ENCODE measurements around the gene UNC5B. TPM values are rescaled to one million over a fixed set of nuclear protein-coding genes. Genes with fewer than 3 reads are reported as not detected.

Gene UNC5B
- total RNA-seq, 1 experiment from 2014 or later, result 22.0 TPM

- Histone ChIP-seq H3K4me2 (ENCODE audit: low read length) (no peak overlapping the region), H3K27ac (ENCODE audit: low read depth, low read length) (no peak overlapping the region), H4K20me1 (ENCODE audit: insufficient read depth) (no peaks in the 10 kb centered on the region), H3K4me1 (ENCODE audit: control insufficient read depth in 1 of 2, insufficient read depth in 2 of 2, low read length in 2 of 2) (peaks cover 32 to 45% of the 10 kb centered on the region in 2 experiments), H3K36me3 (ENCODE audit: control insufficient read depth in 1 of 2, insufficient read depth in 2 of 2, low read length in 2 of 2) (no peaks in the 10 kb centered on the region), H3K9ac (ENCODE audit: low read length) (no peak overlapping the region), H3K9me3 (ENCODE audit: control insufficient read depth in 1 of 2, insufficient read depth in 1 of 2, low read depth in 1 of 2, low read length in 2 of 2) (no peaks in the 10 kb centered on the region), H3K9me2 (ENCODE audit: insufficient read depth) (no peaks in the 10 kb centered on the region), H2AFZ (ENCODE audit: low read depth, low read length, poor library complexity, severe bottlenecking) (no peak overlapping the region), H3K79me2 (ENCODE audit: insufficient read depth, low read length) (no peaks in the 10 kb centered on the region), H3K27me3 (ENCODE audit: insufficient read depth, low read length) (no peaks in the 10 kb centered on the region), H3K4me3 (replicated peaks in 1 of 2; ENCODE audit: low read depth in 1 of 2, low read length in 2 of 2) (no peak overlapping the region)
- DNase-seq (ENCODE audit: low read depth, low spot score) (no peak), ATAC-seq (no peak)
- RAD21 ChIA-PET (ENCODE audit: low non-redundant PET in 1 of 2, low total read pairs in 2 of 2, uncharacterized antibody in 2 of 2, unreplicated experiment in 2 of 2), result no interaction called here
- TF ChIP-seq EZH2phosphoT487 (IDR thresholded peaks at IDR 0.05; ENCODE audit: borderline replicate concordance) (no peak), TCF7L2 (IDR thresholded peaks at IDR 0.05; ENCODE audit: borderline replicate concordance, extremely low read depth, insufficient read depth, insufficient read length) (no peak), YY1 (IDR thresholded peaks at IDR 0.05; ENCODE audit: extremely low read depth, insufficient replicate concordance, low read depth, low read length) (no peak), JUND (IDR thresholded peaks at IDR 0.05) (no peak), ELF1 (IDR thresholded peaks at IDR 0.05; ENCODE audit: borderline replicate concordance, low read depth) (no peak), EGR1 (IDR thresholded peaks at IDR 0.05; ENCODE audit: low read depth) (no peak), CEBPB (IDR thresholded peaks at IDR 0.05; ENCODE audit: low read depth) (no peak), CBX3 (IDR thresholded peaks at IDR 0.05; ENCODE audit: low read depth) (no peak), POLR2AphosphoS5 (IDR thresholded peaks at IDR 0.05; ENCODE audit: low read depth, low read length) (no peak), CTCF (IDR thresholded peaks at IDR 0.05 in 2 of 3, conservative IDR thresholded peaks at IDR 0.05 in 1 of 3; ENCODE audit: borderline replicate concordance in 1 of 3, insufficient read depth in 1 of 3, low read depth in 2 of 3, low read length in 2 of 3) (no peak), ZNF274 (IDR thresholded peaks at IDR 0.05; ENCODE audit: low read depth, low read length) (no peak), SIN3A (IDR thresholded peaks at IDR 0.05; ENCODE audit: low read depth) (no peak), ZFX (IDR thresholded peaks at IDR 0.05) (no peak), REST (IDR thresholded peaks at IDR 0.05; ENCODE audit: low read depth) (no peak), SP1 (IDR thresholded peaks at IDR 0.05; ENCODE audit: low read depth) (no peak)
- TF ChIP-seq, protein P1, sequence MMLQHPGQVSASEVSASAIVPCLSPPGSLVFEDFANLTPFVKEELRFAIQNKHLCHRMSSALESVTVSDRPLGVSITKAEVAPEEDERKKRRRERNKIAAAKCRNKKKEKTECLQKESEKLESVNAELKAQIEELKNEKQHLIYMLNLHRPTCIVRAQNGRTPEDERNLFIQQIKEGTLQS (IDR thresholded peaks at IDR 0.05), result no peak
- TF ChIP-seq, protein P2, sequence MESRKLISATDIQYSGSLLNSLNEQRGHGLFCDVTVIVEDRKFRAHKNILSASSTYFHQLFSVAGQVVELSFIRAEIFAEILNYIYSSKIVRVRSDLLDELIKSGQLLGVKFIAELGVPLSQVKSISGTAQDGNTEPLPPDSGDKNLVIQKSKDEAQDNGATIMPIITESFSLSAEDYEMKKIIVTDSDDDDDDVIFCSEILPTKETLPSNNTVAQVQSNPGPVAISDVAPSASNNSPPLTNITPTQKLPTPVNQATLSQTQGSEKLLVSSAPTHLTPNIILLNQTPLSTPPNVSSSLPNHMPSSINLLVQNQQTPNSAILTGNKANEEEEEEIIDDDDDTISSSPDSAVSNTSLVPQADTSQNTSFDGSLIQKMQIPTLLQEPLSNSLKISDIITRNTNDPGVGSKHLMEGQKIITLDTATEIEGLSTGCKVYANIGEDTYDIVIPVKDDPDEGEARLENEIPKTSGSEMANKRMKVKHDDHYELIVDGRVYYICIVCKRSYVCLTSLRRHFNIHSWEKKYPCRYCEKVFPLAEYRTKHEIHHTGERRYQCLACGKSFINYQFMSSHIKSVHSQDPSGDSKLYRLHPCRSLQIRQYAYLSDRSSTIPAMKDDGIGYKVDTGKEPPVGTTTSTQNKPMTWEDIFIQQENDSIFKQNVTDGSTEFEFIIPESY (IDR thresholded peaks at IDR 0.05; ENCODE audit: extremely low read depth, insufficient replicate concordance, low read length), result no peak
- TF ChIP-seq, protein P3, sequence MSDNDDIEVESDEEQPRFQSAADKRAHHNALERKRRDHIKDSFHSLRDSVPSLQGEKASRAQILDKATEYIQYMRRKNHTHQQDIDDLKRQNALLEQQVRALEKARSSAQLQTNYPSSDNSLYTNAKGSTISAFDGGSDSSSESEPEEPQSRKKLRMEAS (IDR thresholded peaks at IDR 0.05), result no peak
- CTCF ChIA-PET, result no interaction called here
- intact Hi-C loops (cut with micrococcal nuclease), result no loop called here
- POLR2A ChIA-PET, result no interaction called here
- BruUV-seq (replicated peaks), result no TSS peak
Observed at GRCh38 chr10:71241830-71242621, 29.7 kb downstream of the UNC5B start.

Data from HCT116 (cell line).